HG03439 (cell line): ENCODE results near the gene B4GALNT1.

Experiments
- ATAC-seq: cut with Tn5 transposase; IDR thresholded peaks from one replicate; pipeline ENCODE4 v1.9.1; 2021; ENCODE audit warnings: mild to moderate bottlenecking, moderate library complexity; ENCODE audit not compliant: unreplicated experiment

The B4GALNT1 gene

DNA sequence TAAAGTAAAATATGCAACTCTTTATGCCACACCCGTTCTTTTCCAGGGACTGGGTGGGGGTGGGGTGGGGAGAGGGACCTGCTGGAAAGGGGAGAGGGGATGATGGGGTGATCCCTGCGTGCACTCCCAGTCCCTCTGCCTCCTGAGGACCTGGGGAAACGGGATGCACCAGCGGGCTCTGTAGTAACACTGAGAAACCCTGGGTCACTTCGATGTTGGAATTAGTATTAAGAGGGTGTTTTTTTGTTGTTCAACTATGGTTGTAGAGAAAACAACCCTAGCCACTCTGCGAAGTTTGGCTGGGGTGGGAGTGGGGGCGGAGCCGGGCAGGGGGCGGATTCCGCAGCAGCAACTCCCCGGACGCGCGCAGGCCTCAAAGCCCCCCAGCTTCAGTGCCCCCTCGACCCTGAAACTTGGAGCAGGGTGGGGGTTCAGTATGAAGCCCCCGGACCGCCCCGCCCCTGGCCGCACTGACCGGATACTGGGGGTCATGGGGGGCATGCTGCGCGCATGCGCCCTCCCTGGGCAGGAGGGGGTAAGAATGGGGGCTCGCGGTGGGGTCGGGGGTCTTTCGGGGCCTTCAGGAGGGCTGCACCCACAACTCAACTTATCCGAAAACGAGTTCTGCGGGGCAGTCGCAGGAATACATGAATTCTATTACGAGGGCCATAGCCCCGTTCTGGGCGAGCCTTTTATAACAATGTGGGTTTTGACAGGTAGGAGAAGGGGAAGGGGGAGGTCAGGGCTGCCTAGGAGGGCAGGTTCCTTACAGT is 23.0 kb downstream of the B4GALNT1 start:
- no peak for ATAC-seq

DNA sequence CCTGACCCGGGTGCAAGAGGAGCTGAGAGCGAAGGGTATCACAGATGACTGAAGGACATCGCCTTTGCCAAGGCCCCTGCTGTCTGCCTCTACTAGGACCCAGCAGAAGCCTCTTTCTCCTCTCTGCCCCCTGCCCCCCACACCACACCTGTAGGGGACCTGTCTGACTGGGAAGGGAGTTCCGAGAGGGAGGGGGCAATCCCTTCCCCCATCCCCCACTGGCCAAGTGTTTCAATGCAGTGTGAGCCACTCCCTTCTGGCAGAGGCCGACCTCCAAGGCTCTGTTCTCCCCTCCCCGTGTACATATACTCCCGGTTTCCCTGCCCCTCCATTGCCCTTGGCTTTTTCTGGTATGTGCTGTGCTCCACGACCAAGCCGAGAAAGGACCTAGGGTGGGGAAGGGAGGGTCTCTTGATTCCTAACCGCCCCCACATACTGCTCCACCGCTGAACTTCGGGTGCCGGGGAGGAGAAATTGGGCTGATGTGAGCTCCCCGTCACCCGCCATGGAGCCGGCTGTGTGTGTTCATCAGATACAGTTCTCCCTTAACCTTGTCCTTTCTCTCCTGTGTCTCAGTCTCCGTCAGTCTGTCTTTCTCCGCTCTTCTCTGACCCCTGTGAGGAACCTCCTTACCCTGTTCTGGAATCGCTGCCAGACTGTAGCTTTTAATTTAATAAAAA is 23.8 kb downstream of the B4GALNT1 start:
- ATAC-seq, result no peak

DNA sequence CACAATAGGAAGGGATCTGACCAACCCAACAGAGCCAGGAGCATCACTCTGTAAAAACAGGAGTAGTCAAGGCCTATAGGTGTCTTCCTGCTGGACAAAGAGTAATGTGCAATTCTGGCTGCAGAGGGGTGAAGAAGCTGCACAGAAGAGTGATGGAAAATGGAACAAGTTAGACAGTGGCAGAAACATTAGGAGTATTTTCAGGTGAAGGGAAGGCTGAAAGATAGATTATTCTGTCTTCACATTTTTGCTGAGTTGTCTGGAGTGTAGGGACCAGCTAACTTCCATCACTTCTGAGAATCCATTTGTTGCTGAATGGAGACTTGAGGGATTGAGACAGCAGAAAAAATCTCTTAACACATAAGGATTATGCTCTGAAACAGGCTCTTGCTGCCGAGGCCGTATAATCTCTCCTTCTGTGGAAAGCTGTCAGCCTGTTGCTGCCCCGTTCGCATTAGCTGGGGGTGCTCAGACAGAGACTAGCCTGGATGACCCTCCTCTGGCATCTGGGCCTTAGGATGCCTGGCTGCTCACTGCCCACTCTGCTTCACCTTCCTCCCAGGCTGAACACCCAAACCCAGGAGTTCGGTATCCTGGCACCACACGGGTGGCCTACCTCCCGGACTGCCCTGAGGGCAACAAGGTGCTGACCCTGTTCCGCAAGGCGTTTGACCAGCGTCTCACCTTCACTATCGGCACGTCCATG is 24.9 kb downstream of the B4GALNT1 start:
- ATAC-seq, result no peak

DNA sequence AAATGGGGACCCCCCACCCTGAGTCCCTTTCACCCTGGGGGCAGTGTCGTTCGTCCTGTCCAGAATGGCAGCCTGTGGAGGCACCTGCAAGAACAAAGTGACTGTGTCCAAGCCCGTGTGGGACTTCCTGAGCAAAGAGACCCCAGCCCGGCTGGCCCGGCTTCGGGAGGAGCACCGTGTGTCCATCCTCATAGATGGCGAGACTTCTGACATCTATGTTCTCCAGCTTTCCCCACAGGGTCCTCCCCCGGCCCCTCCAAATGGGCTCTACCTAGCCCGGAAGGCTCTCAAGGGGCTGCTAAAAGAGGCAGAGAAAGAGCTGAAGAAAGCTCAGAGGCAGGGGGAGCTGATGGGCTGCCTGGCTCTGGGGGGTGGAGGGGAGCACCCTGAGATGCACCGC is 26.2 kb downstream of the B4GALNT1 start:
- ATAC-seq, result no peak

DNA sequence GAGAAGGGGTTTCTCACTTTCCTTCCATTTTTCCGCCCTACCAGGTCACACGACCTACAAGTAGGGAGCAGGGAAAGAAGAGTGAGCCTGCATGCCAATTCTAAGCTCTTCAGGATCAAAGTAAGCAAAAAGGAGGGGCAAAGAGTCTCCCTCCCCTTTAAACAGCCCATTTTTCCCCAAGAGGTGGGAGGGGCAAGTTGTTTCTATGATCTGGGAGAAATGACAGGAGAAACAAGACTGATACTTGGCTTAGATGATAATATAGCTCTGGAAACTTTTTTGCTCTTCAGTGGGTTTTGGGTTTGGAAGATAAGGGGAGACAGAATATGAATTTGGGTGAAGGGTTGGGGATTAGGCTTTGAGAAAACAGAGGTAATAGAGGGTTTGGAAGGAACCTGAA is 26.6 kb downstream of the B4GALNT1 start:
- no peak for ATAC-seq

- no peak for ATAC-seq
Measured at GRCh38 chr12:57605811-57606311, 27.1 kb downstream of the B4GALNT1 start.

- no peak for ATAC-seq
Measured at GRCh38 chr12:57604992-57605810, 27.8 kb downstream of the B4GALNT1 start.

DNA sequence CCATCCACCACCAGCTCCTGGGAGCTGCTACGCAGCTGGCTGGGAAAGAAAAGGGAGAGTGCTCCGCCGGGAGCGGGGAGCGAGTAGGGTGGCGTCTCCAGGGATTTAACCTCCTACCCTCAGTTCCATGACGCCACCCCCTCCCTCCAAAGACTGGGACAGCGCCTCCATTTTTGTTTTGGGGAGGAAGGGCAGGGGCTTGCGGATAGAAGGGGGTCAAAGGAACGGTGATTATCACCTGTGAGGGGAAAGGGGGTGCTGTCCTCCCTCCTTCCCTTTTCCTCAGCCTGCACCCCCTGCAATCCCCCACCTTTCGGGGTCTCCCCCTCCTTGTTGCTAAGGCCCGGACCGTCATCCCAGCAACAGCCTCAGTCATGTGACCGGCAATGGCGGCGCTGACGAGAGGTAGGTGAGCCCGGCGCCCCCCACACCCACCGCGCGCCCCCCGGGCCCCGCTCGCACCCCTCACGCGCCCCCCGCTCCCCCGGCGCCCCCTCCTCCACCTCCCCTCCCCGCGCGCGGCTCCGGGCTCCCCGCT is 28.5 kb downstream of the B4GALNT1 start, which contains the start of gene DTX3:
TSS of gene DTX3 (plus strand) at position 371 of the 538 bp plus-strand sequence. CDS start 1,694 bp downstream, outside the sequence.
- peak; percentile 58 for ATAC-seq

- ATAC-seq, result no peak
Measured at GRCh38 chr12:57603815-57604453, 29.1 kb downstream of the B4GALNT1 start.

DNA sequence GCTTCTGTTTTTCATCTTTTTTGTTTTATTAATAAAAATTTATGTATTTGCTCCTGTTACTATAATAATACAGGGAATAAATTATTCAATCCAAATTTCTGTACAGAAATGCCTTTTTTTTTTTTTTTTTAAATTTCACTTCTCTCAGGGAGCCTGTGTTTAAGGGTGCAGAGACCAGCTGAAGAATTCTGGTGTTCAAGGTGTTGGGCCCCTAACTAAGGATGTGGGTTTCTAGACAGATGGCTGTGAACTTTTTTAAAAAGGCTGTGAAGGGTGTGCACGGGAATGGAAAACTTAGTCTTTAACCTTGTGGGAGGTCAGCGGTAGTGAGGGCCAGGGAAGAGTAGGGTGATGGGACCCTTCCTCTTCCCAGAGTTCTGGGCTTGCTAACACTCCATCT is 29.7 kb downstream of the B4GALNT1 start:
- no peak for ATAC-seq

DNA sequence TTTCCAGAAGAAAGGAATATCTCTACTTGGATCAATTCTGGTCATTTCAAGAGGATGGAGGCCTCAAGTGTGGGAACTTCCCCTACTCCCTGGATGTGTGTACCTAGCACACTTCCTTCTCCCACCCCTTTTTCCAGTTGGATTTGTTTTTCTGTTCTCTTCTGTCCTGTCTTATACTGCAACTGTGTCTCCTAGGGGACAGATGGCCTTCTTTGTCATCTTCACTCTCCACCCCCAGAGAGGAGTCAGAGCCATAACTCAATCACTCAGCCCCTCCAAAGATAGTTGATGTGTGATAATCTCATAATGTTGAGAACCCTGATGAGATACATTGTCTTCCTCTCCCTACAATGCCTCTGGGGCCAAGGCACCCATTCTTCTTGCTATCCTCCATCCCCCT is 30.5 kb downstream of the B4GALNT1 start:
- no peak for ATAC-seq

GRCh38 chr12:57600395-57600794 is 32.6 kb downstream of the B4GALNT1 start:
- ATAC-seq, result no peak

DNA sequence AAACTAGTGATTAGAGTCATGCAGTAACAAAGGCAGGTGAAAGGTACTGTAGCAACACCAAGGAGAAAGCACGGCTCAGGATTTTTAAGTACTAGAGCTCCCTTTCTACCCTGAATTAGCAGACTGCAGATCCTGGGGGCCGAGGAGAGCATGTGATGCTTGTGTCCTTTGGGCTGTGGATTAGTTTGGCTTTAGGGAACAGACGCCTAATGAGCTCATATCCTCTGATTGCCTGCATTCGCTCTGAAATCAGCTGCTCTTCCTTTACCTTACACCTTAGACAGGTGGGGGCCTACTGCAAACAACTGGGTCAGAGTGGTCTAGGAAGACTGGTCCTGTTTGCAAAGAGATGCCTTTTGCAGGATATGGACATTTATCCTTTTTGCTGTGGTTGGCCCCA is 39.8 kb downstream of the B4GALNT1 start:
- no peak for ATAC-seq

DNA sequence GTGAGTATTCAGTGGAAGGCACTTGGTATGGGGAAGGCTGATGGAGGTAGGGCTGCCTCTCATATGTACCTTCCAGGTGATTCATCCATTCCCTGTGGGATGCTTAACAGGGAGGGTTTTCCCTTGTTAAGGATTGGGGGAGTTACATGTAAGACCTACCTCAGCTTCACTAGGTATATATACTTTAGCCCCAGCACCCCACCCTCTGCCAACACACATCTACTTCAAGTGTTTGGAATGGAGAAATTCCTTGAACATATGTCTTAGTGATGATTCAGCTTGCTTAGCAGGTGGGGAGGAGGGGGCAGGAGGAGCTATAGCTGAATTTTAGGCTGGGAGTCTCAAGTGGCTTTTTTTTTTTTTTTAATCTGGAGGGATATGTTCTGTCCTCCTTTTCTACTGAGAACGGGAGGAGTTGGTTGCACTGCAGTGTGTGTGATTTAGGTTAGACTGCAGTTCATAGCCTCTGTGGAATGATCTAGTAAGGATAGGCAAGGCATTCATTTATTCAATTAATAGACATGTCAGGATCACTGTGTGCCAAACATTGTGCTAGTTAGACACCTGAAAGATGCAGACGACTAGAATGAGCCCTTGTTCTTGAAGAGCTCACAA is 40.3 kb downstream of the B4GALNT1 start:
- no peak for ATAC-seq

- ATAC-seq, result peak; percentile 14
Measured at GRCh38 chr12:57591782-57592325, 41.1 kb downstream of the B4GALNT1 start.

DNA sequence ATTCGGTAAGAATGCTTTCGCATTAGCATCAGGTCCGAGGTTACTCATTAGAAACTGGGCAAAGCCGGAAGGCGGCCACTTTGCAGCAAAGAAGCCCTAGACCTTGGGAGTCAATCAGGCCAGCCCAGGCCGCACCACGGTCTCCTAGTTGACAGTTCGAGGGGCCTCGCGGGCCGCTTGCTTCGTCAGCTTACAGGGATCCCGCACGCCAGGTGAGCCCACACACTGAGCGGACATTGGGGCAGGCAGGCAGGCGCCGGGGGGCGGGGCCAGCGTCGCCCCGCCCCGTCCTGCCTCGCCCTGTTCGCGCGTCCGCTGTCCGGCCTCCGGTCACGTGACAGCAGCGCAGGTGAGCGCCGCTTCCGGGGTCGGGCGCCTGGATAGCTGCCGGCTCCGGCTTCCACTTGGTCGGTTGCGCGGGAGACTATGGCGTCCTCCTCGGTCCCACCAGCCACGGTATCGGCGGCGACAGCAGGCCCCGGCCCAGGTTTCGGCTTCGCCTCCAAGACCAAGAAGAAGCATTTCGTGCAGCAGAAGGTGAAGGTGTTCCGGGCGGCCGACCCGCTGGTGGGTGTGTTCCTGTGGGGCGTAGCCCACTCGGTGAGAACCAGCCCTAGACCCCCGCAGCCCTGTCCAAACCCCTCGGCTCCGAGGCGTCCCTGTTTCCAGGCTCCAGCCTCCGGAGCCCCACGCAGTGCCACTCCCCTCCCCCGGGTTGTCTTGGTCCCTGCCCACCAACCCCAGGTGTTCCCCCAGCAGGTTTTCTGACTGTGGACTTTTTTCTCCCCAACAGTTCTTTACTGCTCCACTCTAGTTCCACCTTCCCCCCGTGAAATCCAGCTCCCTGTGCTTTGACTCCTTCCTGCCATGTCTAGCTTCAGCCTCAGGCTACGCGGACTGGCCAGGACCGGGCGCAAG is 41.9 kb downstream of the B4GALNT1 start, which contains the start of gene PIP4K2C:
TSS of gene PIP4K2C (plus strand) at position 329 of the 918 bp plus-strand sequence. CDS start at position 427, 98 bp downstream.
- ATAC-seq, result peak; percentile 91

GRCh38 chr12:57590479-57590863 is 42.5 kb downstream of the B4GALNT1 start:
- no peak for ATAC-seq
